DMS 273 (cell line): ENCODE measurements around the gene ZNF92.
A peak's percentile ranks its signal among the peaks of the same experiment; 100 is the strongest.
"Not testable (repeated sequence)": the region's sequence is repeated elsewhere in the genome, so short reads cannot be mapped to it uniquely, and the experiment has no call there.

Experiments used
- DNase-seq: peaks from one replicate; lab custom pipeline; 2025; ENCODE audit not compliant: unreplicated experiment; lab: John Stamatoyannopoulos, UW

ZNF92 gene

DNA sequence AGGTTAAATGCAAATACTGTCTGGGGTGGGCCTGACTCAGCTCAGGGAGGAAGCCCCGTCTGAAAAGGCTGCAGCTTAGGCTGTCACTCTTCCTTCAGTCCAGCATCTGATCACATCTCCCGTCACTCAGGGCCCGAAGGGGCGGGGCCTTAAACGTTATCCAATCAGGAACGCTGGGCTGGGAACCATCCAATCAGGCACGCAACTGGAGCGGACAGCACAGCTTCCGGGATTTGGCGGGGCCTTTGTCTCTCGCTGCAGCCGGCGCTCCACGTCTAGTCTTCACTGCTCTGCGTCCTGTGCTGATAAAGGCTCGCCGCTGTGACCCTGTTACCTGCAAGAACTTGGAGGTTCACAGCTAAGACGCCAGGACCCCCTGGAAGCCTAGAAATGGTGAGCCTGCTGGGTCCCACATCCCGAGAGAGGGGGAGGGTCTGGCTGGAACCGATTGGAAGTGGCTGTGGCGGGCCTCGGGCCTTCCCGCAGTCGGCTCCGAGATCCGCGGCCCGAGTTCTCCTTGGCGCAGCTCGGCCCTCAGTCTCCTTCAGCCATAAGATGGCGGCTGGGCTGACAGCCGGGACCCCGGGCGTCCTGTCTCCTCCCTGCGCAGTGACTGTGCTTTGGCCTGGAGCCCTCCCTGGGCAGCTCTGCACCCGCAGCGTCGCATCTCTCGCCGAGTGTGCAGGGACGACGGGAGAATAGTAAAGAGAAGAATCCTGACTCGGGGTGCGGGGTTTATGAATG lies at the start of gene ZNF92:
ZNF92 (plus strand) TSS at position 248 of the 744 bp plus-strand sequence; CDS start at position 391, 143 bp downstream.
- peak; percentile 100 for DNase-seq

DNA sequence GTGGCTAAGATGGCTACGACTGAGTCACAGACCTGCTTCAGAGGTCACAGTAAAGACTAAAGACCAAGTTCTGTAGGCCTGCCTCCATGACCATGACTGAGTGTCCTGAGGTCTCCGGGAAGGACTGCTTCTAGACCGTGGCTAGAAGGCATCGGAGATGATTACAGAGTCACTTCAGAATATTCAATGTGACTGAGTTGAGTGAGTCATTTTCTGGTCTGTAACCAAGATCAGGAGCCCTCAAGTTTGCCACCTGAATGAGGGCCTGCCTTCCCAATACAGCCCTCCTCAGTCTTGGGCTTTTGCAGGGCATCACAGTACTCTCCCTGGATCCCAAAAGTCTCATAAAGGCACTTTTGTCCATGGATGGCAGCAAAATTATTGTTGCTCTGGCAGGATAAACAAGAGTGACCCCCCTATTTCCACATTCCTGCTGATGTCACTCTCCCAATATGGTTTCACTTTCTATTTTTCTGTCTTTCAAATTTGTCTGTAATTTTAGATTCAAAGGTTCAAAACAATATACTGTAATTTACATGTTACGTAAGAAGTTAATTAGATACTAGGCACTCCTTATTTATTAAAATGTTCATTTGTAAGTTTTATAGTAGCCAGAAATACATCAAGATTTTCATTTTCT lies 47.7 kb upstream of the ZNF92 start:
- no peak for DNase-seq

- DNase-seq, result no peak
Measured at GRCh38 chr7:65338346-65338745, 35.3 kb upstream of the ZNF92 start.

GRCh38 chr7:65339257-65339656 lies 34.4 kb upstream of the ZNF92 start:
- no peak for DNase-seq

DNA sequence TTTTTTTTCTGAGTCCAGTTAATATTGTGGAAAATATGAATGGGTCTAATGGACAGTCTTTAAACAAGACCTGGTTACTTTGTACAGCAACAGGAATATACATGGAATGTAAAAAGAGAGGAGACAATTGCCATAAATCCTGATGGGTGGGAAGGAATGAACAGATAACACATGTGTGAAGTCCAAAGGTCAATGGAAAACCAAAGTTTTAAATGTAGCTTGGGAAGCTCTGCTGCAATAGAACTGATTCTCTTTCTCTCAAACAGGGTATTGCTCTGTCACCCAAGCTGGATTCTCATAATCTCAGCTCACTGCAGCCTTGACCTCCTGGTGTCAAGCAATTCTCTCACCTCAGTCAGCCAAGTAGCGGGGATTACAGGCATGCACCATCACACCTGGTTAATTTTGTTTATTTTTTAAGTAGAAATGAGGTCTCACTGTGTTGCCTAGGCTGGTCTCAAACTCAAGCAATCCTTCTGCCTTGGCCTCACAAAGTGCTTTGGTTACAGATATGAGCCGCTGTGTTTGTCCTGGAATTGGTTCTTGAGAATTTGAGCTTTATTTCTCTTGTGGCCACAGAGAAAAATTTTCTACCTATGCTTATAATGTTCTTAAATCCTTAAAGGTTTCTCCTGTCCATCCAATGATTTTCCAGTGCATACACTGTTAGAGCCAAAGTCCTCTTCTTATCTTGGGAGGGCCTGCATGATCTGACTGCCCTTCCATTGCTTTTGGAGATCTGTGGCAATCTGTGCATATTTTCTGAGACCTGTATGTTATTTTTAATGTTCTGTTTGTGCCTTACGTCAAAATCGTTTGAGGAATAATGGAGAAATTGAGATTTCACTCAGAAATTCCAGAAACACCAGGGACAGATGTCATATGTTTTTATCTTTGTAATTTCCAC lies 30.7 kb upstream of the ZNF92 start:
- no peak for DNase-seq

- DNase-seq, result not testable (repeated sequence)
Measured at GRCh38 chr7:65344541-65344940, 29.1 kb upstream of the ZNF92 start.

- no peak for DNase-seq
Measured at GRCh38 chr7:65354263-65354662, 19.4 kb upstream of the ZNF92 start.

DNA sequence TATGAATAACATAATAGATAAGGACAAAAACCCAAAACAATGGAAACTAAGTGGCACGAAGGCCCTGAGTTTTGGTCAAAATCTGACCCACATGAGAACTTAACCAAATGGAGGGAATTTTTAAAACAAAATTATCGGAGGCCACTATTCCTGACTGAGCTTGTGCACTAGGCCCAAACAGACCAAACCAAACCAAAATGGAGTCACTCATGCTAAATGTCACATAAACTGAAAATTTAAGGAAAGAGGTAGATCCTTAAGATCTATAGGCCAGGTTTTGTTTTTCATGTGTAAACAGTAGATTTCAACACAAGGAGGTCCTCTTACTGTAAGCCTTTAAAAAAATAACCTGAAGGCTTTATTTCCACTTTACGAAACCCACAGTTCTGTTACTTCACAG lies 3.8 kb upstream of the ZNF92 start:
- no peak for DNase-seq

- DNase-seq, result no peak
Measured at GRCh38 chr7:65371468-65371867, 2.2 kb upstream of the ZNF92 start.

DNA sequence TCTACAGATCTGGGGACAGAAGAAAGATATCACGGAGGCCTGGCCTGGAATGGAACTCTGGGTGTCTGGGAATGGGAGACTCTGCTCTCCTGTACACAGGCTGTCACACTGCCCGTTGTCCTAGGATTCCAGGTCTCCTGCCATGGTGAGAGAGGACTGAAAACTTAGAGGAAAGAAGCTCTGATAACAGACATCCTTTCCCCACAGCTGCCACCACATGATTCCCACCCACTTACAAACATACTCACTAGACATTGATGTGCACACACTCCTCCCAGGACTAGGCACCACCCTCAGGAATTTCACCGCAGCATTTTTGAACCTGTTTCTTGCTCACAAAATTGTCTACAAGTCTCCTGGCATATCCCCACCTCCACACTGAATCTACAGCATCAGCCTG lies 5.7 kb downstream of the ZNF92 start:
- no peak for DNase-seq

DNA sequence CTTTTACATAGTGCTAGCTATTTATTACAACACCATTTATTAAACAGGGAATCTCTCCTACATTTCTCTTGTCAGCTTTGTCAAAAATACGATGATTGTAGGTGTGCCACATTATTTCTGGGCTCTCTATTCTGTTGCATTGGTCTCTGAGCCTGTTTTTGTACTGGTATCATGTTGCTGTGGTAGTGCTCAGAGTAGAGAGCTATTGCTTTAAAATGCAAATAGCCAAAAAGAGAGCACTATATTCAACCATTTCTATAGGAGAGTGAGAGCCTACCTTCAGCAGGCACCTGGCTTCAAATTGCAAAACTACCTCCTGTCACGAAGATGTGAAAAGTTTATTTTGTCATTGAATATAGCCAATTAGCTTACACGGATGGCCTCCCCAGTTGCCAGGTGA lies 8.1 kb downstream of the ZNF92 start:
- no peak for DNase-seq

GRCh38 chr7:65382452-65382851 lies 8.8 kb downstream of the ZNF92 start:
- no peak for DNase-seq

DNA sequence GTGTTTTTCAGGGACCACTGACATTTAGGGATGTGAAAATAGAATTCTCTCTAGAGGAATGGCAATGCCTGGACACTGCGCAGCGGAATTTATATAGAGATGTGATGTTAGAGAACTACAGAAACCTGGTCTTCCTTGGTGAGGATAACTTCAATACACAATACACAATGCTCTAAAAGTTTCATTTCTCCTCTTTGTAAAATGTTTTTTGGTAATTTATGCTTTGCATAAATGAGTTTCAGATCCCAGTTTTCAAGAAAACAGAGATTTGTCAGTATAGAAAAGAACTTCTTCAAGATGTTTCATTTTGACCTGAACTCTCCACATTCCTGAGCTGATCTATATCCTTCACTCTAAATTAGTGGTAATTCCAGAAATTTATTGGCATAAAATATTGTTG lies 14.2 kb downstream of the ZNF92 start:
- no peak for DNase-seq

GRCh38 chr7:65390588-65390987 lies 16.9 kb downstream of the ZNF92 start:
- no peak for DNase-seq

GRCh38 chr7:65397730-65398142 lies 24.1 kb downstream of the ZNF92 start:
- DNase-seq, result no peak

- DNase-seq, result not testable (repeated sequence)
Measured at GRCh38 chr7:65398671-65399070, 25.0 kb downstream of the ZNF92 start.

GRCh38 chr7:65399101-65399500 lies 25.4 kb downstream of the ZNF92 start:
- not testable (repeated sequence) for DNase-seq

GRCh38 chr7:65404020-65404419 lies 30.4 kb downstream of the ZNF92 start:
- DNase-seq, result no peak

- not testable (repeated sequence) for DNase-seq
Measured at GRCh38 chr7:65406706-65407105, 33.1 kb downstream of the ZNF92 start.

GRCh38 chr7:65409363-65409762 lies 35.7 kb downstream of the ZNF92 start:
- DNase-seq, result no peak

DNA sequence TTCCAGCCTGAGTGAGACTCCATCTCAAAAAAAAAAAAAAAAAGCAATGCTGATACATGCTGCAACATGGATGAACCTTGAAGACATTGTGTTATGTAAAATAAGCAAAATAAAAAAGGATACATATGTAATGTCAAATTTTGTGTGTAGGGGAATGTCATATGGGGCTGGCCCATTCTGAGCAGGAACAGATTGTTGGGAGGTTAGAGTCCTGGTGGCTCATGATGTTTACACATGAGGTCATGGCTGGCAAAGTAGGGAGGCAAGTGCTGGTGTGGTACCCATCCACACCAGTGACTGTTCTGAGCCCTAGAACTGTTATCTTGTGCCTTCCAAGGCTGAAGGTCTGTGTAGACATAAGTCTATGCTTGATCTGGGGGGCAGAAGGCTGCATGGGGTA lies 37.6 kb downstream of the ZNF92 start:
- no peak for DNase-seq

DNA sequence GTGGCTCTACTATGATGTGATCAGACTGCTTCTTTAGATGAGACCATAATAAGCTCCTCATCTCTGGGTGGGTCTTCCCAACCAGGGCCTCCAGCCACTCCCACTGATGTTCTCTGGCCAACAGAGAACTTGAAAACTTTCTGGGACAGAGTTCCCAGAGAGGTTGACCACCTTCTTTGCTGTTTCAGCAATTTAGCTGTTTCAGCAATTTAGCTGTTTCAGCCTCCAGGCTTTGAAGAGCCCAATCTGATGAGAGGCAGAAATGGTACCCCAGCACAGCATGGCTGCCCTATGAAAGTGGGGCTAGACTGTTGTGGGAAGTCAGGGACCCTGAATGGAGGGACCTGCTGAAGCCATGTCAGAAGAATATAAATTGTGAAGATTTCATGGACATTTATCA lies 49.0 kb downstream of the ZNF92 start:
- DNase-seq, result no peak
